ENCODE results near the gene CACNA1G.

DNA sequence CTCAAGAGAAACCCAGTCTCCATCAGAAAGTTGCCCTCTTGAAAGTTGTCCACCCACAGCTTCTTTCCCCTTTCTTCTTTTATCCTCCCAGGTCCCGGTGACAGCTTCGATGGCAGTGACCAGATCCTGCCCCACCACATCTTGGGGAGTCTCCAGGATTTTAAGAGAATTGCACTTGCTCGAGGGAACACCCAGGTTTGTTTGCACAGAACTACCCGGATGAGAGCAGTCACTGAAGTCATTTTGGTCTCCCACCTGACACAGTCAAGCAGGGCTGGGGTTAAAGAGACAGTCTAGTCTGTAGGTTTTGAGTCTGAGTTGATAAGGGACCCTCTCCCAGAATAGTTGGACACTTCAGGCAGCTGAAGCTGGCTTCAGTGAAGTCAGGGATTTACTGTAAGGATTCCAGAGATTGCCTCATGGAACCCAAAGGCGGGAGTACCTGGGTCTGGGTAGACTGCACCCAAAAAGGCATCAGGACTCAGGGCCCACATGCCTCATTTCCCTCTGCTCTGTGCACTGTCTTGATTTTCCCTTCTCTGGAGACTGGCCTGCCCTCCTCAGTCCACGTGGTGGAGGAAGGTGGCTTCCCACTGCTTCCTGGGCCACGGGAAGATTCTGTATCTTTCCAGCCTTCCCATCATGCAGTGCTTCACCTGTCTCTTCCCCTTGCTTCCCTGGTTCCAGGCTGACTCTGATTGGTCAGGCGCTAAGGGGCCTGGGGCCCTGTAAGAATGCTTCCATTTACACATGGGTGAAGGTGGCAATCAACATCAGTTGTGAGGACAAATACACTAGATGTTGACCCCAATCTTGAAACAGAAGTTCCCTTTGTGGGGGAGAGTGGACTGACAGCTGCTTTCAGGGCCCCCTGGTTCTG is 42.8 kb upstream of the CACNA1G start:
- TF ChIP-seq, protein P1, sequence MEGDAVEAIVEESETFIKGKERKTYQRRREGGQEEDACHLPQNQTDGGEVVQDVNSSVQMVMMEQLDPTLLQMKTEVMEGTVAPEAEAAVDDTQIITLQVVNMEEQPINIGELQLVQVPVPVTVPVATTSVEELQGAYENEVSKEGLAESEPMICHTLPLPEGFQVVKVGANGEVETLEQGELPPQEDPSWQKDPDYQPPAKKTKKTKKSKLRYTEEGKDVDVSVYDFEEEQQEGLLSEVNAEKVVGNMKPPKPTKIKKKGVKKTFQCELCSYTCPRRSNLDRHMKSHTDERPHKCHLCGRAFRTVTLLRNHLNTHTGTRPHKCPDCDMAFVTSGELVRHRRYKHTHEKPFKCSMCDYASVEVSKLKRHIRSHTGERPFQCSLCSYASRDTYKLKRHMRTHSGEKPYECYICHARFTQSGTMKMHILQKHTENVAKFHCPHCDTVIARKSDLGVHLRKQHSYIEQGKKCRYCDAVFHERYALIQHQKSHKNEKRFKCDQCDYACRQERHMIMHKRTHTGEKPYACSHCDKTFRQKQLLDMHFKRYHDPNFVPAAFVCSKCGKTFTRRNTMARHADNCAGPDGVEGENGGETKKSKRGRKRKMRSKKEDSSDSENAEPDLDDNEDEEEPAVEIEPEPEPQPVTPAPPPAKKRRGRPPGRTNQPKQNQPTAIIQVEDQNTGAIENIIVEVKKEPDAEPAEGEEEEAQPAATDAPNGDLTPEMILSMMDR (IDR thresholded peaks at IDR 0.05) = no peak
- TF ChIP-seq POLR2AphosphoS5 (IDR thresholded peaks at IDR 0.05) = no peak
- TF ChIP-seq POLR2A (IDR thresholded peaks at IDR 0.05) = no peak

Measured in gastroesophageal sphincter (tissue), 3 donors.